NCI-H2227 treated with DMSO at 0.1 percent for 48 hours (cell line): ENCODE data around the gene GPS1.

Experiments
- DNase-seq: peaks from one replicate; lab custom pipeline; 2025; lab: John Stamatoyannopoulos, UW

Gene GPS1

GRCh38 chr17:82045936-82046484 is 5.7 kb upstream of the GPS1 start:
- DNase-seq, result no peak

- no peak for DNase-seq
These were observed 4.8 kb upstream of the GPS1 start for GRCh38 chr17:82046903-82047302.

- DNase-seq, result no peak
These were observed 4.3 kb upstream of the GPS1 start for GRCh38 chr17:82047379-82047778.

GRCh38 chr17:82047914-82048570 is 3.7 kb upstream of the GPS1 start:
- no peak for DNase-seq

GRCh38 chr17:82048571-82048971 is 3.1 kb upstream of the GPS1 start:
- DNase-seq, result no peak

GRCh38 chr17:82049106-82049505 is 2.6 kb upstream of the GPS1 start:
- DNase-seq, result no peak

- no peak for DNase-seq
These were observed 2.2 kb upstream of the GPS1 start for GRCh38 chr17:82049521-82049971.

- DNase-seq, result no peak
These were observed 1.4 kb upstream of the GPS1 start for GRCh38 chr17:82050152-82050760.

GRCh38 chr17:82050761-82051641 is 697 bp upstream of the GPS1 start:
- no peak for DNase-seq

- DNase-seq, result no peak
These were observed 951 bp downstream of the GPS1 start for GRCh38 chr17:82052638-82053059.

- no peak for DNase-seq
These were observed 1.4 kb downstream of the GPS1 start for GRCh38 chr17:82053130-82053529.

- no peak for DNase-seq
These were observed 2.0 kb downstream of the GPS1 start for GRCh38 chr17:82053556-82054263.

- no peak for DNase-seq
These were observed 2.8 kb downstream of the GPS1 start for GRCh38 chr17:82054351-82055022.

- DNase-seq, result no peak
These were observed 3.6 kb downstream of the GPS1 start for GRCh38 chr17:82055023-82055964.

- DNase-seq, result no peak
These were observed 4.4 kb downstream of the GPS1 start for GRCh38 chr17:82055965-82056728.

GRCh38 chr17:82056729-82057621 is 5.3 kb downstream of the GPS1 start:
- DNase-seq, result no peak

GRCh38 chr17:82058230-82058854 is 6.6 kb downstream of the GPS1 start:
- DNase-seq, result no peak

- no peak for DNase-seq
These were observed 7.2 kb downstream of the GPS1 start for GRCh38 chr17:82058855-82059249.
